AG04449 (cell line): Measurements from ENCODE around the gene USP34.

Experiments used
- CTCF ChIA-PET: fragments of 350-600 bp; formaldehyde crosslinking; extraction: SDS; loops from one replicate; lab custom pipeline; 2021; ENCODE audit warnings: antibody characterized with exemption; lab: Yijun Ruan, JAX
- POLR2A ChIA-PET: fragments of 400-600, 350-600 bp; formaldehyde crosslinking; extraction: SDS; loops from one replicate; lab custom pipeline; 2020; ENCODE audit warnings: antibody characterized with exemption, inconsistent platforms; lab: Yijun Ruan, JAX
- DNase-seq: peaks from one replicate; pipeline ENCODE4 v3.0.0-alpha.2; 2010; ENCODE audit warnings: low read depth, low spot score
- H3K4me3 ChIP-seq: 2 replicates; pipeline ENCODE4 v1.5.1; 2011; ENCODE audit warnings: low read depth, mild to moderate bottlenecking, control low read depth, low read length
- CTCF ChIP-seq: IDR thresholded peaks from one replicate; pipeline ENCODE4 v1.5.1; 2011; ENCODE audit warnings: mild to moderate bottlenecking, moderate library complexity, low read length, control low read depth, inconsistent platforms; ENCODE audit not compliant: insufficient read depth; ENCODE audit errors: missing control alignments

USP34 gene

GRCh38 chr2:61334466-61334865 is 136.4 kb downstream of the USP34 start:
- no peak for DNase-seq
- POLR2A ChIA-PET: no interaction called here
- H3K4me3 ChIP-seq: no peak overlapping the region
- TF ChIP-seq CTCF: no peak
- CTCF ChIA-PET: no interaction called here

GRCh38 chr2:61328707-61329251 is 142.1 kb downstream of the USP34 start:
- TF ChIP-seq CTCF: no peak
- DNase-seq: no peak
- ChIA-PET POLR2A (no interaction called here), CTCF (interaction anchor here (1.0 kb wide), 1 partner anchor 8 kb away, joined by 3 read pairs; no protein-coding TSS in a partner anchor)
- H3K4me3 ChIP-seq: no peak overlapping the region

- no peak for DNase-seq
- ChIA-PET CTCF (no interaction called here), POLR2A (interaction anchor here (0.5 kb wide), 1 partner anchor 79 kb away, joined by 3 read pairs; no protein-coding TSS in a partner anchor)
- no peak overlapping the region for H3K4me3 ChIP-seq
- TF ChIP-seq CTCF: no peak
Measured at GRCh38 chr2:61327173-61327572, 143.7 kb downstream of the USP34 start.

- DNase-seq: no peak
- POLR2A ChIA-PET: interaction anchor here (0.5 kb wide), 1 partner anchor 58 kb away, joined by 3 read pairs; no protein-coding TSS in a partner anchor
- TF ChIP-seq CTCF: no peak
- H3K4me3 ChIP-seq: no peak overlapping the region
- CTCF ChIA-PET: no interaction called here
Measured at GRCh38 chr2:61326423-61326822, 144.5 kb downstream of the USP34 start.

- ChIA-PET CTCF (no interaction called here), POLR2A (no interaction called here)
- DNase-seq: no peak
- no peak for TF ChIP-seq CTCF
- H3K4me3 ChIP-seq: no peak overlapping the region
Measured at GRCh38 chr2:61320181-61320580, 150.7 kb downstream of the USP34 start.

GRCh38 chr2:61318553-61318952 is 152.3 kb downstream of the USP34 start:
- CTCF ChIA-PET: no interaction called here

More at GRCh38 chr2:61318553-61318952, 152.3 kb downstream of the USP34 start:
- no peak for TF ChIP-seq CTCF
- POLR2A ChIA-PET: no interaction called here
- no peak for DNase-seq
- no peak overlapping the region for H3K4me3 ChIP-seq
